ENCODE data around the gene RUNX3.

Gene RUNX3

GRCh38 chr1:24900985-24901781 is 28.9 kb downstream of the RUNX3 start:
- ChIA-PET POLR2A (interaction anchor here (0.6 kb wide), 3 partner anchors 41 to 879 kb away, joined by 3 to 4 read pairs (median 4); no protein-coding TSS in a partner anchor), CTCF (interaction anchor here (0.7 kb wide), 1 partner anchor 304 kb away, joined by 3 read pairs; no protein-coding TSS in a partner anchor)
- Histone ChIP-seq H3K36me3 (ENCODE audit: control insufficient read depth in 2 of 2, insufficient read depth in 1 of 2, low read length in 2 of 2) (no peaks in the 10 kb centered on the region), H3K27ac (ENCODE audit: extremely low read depth, low read depth, low read length) (no peak overlapping the region), H3K9me3 (ENCODE audit: control insufficient read depth, insufficient read depth, low read depth, low read length) (no peaks in the 10 kb centered on the region), H3K4me3 (ENCODE audit: low read depth, low read length) (no peak overlapping the region), H3K4me1 (ENCODE audit: control insufficient read depth, insufficient read depth, low read length) (no peaks in the 10 kb centered on the region)
- TF ChIP-seq ZNF558 (tag by site-specific recombination; IDR thresholded peaks at IDR 0.05) (no peak), PATZ1 (tag by site-specific recombination; IDR thresholded peaks at IDR 0.05) (no peak), ELK4 (IDR thresholded peaks at IDR 0.05; ENCODE audit: borderline replicate concordance, low read depth, low read length) (no peak), PRDM6 (tag by site-specific recombination; IDR thresholded peaks at IDR 0.05) (no peak), FEZF1 (tag by site-specific recombination; IDR thresholded peaks at IDR 0.05) (no peak), ZNF416 (tag by site-specific recombination; IDR thresholded peaks at IDR 0.05) (no peak), ZNF529 (tag by site-specific recombination; IDR thresholded peaks at IDR 0.05; ENCODE audit: insufficient replicate concordance) (no peak), ZSCAN5A (tag by site-specific recombination; IDR thresholded peaks at IDR 0.05) (no peak), ZSCAN16 (tag by site-specific recombination; IDR thresholded peaks at IDR 0.05) (no peak)

- Histone ChIP-seq H3K4me3 (ENCODE audit: low read depth, low read length) (no peak overlapping the region), H3K36me3 (ENCODE audit: control insufficient read depth in 2 of 2, insufficient read depth in 1 of 2, low read length in 2 of 2) (no peaks in the 10 kb centered on the region), H3K27ac (ENCODE audit: extremely low read depth, low read depth, low read length) (no peak overlapping the region), H3K4me1 (ENCODE audit: control insufficient read depth, insufficient read depth, low read length) (no peaks in the 10 kb centered on the region), H3K9me3 (ENCODE audit: control insufficient read depth, insufficient read depth, low read depth, low read length) (no peaks in the 10 kb centered on the region)
- CTCF ChIA-PET = no interaction called here
- TF ChIP-seq ZNF580 (tag by site-specific recombination; IDR thresholded peaks at IDR 0.05) (no peak), ZNF658 (tag by site-specific recombination; IDR thresholded peaks at IDR 0.05) (no peak)
- POLR2A ChIA-PET = interaction anchor here (0.6 kb wide), 2 partner anchors 40 to 880 kb away, joined by 3 to 4 read pairs; no protein-coding TSS in a partner anchor
Measured at GRCh38 chr1:24900486-24900849, 29.6 kb downstream of the RUNX3 start.

Measured in HEK293 (cell line).